A549 (cell line): ENCODE data around the gene MYRF.

Experiments
- CEBPB ChIP-seq, 2 experiments: fragments of >200 bp in 1 of 2; sonication (Bioruptor Twin) in 1 of 2; formaldehyde crosslinking in 1 of 2; IDR thresholded peaks; 2 replicates each; pipeline ENCODE4 v1.6.1; 2012 to 2016
- EP300 ChIP-seq, 2 experiments: fragments of >200 bp; sonication (Bioruptor Twin); formaldehyde crosslinking; IDR thresholded peaks; 2 replicates in 1 of 2; 3 replicates in 1 of 2; pipeline ENCODE4 v1.6.1; 2016 to 2017
- ESRRA ChIP-seq: fragments of 150-350 bp; IDR thresholded peaks from 2 replicates; pipeline ENCODE4 v1.6.1; 2014; ENCODE audit warnings: mild to moderate bottlenecking, low read length, borderline replicate concordance
- HDAC2 ChIP-seq: fragments of 200-600 bp; sonication (generic); IDR thresholded peaks from 2 replicates; pipeline ENCODE4 v1.6.1; 2016
- HOXB5 ChIP-seq: fragments of 250-450 bp; sonication (Bioruptor Pico); IDR thresholded peaks from 2 replicates; pipeline ENCODE4 v1.5.0; 2020; ENCODE audit warnings: mild to moderate bottlenecking, moderate library complexity
- MAFK ChIP-seq: fragments of 450-650 bp; IDR thresholded peaks from 2 replicates; pipeline ENCODE4 v1.6.1; 2014; ENCODE audit not compliant: partially characterized antibody
- MAZ ChIP-seq: fragments of 150-350 bp; IDR thresholded peaks from 2 replicates; pipeline ENCODE4 v1.6.1; 2014; ENCODE audit warnings: antibody characterized with exemption, low read depth, low read length, borderline replicate concordance
- PHF8 ChIP-seq: fragments of 200-600 bp; sonication (generic); IDR thresholded peaks from 2 replicates; pipeline ENCODE4 v1.6.1; 2016; ENCODE audit warnings: low read depth, mild to moderate bottlenecking, antibody characterized with exemption, moderate library complexity, borderline replicate concordance
- RAD21 ChIP-seq, 2 experiments: fragments of >200 bp in 1 of 2; sonication (Bioruptor Twin) in 1 of 2; formaldehyde crosslinking in 1 of 2; IDR thresholded peaks in 1 of 2; conservative IDR thresholded peaks in 1 of 2; 2 replicates in 1 of 2; 3 replicates in 1 of 2; pipeline ENCODE4 v1.6.1; 2012 to 2018; ENCODE audit warnings: inconsistent platforms in 1 of 2
- RCOR1 ChIP-seq: fragments of 150-350 bp; IDR thresholded peaks from 2 replicates; pipeline ENCODE4 v1.6.1; 2014; ENCODE audit warnings: antibody characterized with exemption, low read length, low read depth
- RNF2 ChIP-seq: fragments of 200-600 bp; sonication (generic); IDR thresholded peaks from 2 replicates; pipeline ENCODE4 v1.6.1; 2016; ENCODE audit warnings: low read depth, mild to moderate bottlenecking, antibody characterized with exemption, moderate library complexity, borderline replicate concordance
- TF ChIP-seq, protein P1 (sequence below): fragments of >200 bp; sonication (Bioruptor Twin); formaldehyde crosslinking; IDR thresholded peaks from 3 replicates; pipeline ENCODE4 v1.5.1; 2016
- TF ChIP-seq, protein P2 (sequence below): fragments of 200-600 bp; sonication (generic); IDR thresholded peaks from 2 replicates; pipeline ENCODE4 v1.6.1; 2016; ENCODE audit warnings: antibody characterized with exemption, mild to moderate bottlenecking, moderate library complexity

DNA sequence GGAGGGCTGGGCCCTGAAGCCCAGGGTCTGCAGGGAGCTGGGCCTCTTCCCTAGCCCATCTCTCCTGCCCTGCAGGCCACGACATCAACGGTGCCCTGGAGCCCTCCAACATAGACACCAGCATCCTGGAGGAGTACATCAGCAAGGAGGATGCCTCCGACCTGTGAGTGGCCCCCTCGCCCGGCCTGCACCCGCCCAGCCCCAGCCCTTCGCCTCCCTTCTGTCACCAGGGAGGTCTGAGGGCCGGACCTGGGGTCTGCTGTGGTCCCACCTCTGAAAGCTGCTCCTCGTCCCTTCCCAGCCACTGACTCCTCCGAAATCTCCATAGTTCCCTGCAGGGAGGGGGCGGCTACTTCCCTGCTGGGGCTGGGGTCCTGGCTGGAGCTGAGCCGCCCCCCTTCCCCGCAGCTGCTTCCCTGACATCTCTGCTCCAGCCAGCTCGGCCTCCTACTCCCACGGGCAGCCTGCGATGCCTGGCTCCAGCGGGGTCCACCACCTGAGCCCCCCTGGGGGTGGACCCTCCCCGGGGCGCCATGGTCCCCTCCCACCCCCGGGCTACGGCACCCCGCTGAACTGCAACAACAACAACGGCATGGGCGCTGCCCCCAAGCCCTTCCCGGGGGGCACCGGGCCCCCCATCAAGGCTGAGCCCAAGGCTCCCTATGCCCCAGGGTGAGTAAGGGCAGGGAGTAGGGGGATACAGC lies 13.3 kb downstream of the MYRF start:
- TF ChIP-seq EP300 (IDR thresholded peaks at IDR 0.05) (no peak), RCOR1 (no peak), PHF8 (no peak), HDAC2 (no peak), RAD21 (conservative IDR thresholded peaks at IDR 0.05 in 1 of 2, IDR thresholded peaks at IDR 0.05 in 1 of 2) (no peak), HOXB5 (CRISPR knock-in tag) (no peak), ESRRA (no peak), RNF2 (no peak), MAZ (no peak), MAFK (no peak), CEBPB (IDR thresholded peaks at IDR 0.05) (no peak)
- TF ChIP-seq, protein P1, sequence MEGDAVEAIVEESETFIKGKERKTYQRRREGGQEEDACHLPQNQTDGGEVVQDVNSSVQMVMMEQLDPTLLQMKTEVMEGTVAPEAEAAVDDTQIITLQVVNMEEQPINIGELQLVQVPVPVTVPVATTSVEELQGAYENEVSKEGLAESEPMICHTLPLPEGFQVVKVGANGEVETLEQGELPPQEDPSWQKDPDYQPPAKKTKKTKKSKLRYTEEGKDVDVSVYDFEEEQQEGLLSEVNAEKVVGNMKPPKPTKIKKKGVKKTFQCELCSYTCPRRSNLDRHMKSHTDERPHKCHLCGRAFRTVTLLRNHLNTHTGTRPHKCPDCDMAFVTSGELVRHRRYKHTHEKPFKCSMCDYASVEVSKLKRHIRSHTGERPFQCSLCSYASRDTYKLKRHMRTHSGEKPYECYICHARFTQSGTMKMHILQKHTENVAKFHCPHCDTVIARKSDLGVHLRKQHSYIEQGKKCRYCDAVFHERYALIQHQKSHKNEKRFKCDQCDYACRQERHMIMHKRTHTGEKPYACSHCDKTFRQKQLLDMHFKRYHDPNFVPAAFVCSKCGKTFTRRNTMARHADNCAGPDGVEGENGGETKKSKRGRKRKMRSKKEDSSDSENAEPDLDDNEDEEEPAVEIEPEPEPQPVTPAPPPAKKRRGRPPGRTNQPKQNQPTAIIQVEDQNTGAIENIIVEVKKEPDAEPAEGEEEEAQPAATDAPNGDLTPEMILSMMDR: no peak
- TF ChIP-seq, protein P2, sequence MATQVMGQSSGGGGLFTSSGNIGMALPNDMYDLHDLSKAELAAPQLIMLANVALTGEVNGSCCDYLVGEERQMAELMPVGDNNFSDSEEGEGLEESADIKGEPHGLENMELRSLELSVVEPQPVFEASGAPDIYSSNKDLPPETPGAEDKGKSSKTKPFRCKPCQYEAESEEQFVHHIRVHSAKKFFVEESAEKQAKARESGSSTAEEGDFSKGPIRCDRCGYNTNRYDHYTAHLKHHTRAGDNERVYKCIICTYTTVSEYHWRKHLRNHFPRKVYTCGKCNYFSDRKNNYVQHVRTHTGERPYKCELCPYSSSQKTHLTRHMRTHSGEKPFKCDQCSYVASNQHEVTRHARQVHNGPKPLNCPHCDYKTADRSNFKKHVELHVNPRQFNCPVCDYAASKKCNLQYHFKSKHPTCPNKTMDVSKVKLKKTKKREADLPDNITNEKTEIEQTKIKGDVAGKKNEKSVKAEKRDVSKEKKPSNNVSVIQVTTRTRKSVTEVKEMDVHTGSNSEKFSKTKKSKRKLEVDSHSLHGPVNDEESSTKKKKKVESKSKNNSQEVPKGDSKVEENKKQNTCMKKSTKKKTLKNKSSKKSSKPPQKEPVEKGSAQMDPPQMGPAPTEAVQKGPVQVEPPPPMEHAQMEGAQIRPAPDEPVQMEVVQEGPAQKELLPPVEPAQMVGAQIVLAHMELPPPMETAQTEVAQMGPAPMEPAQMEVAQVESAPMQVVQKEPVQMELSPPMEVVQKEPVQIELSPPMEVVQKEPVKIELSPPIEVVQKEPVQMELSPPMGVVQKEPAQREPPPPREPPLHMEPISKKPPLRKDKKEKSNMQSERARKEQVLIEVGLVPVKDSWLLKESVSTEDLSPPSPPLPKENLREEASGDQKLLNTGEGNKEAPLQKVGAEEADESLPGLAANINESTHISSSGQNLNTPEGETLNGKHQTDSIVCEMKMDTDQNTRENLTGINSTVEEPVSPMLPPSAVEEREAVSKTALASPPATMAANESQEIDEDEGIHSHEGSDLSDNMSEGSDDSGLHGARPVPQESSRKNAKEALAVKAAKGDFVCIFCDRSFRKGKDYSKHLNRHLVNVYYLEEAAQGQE: no peak
